CD4-positive, alpha-beta T cell treated with Interleukin-15 for 1 hour (primary cell): ENCODE results near the gene INSYN2B.

Source experiments
- DNase-seq: peaks from one replicate; pipeline ENCODE4 v3.0.0-alpha.2; 2020

INSYN2B gene

GRCh38 chr5:169881702-169882303 is 98.5 kb downstream of the INSYN2B start:
- no peak for DNase-seq

GRCh38 chr5:169880785-169881184 is 99.5 kb downstream of the INSYN2B start:
- DNase-seq, result no peak

GRCh38 chr5:169880012-169880663 is 100.2 kb downstream of the INSYN2B start:
- DNase-seq, result no peak

GRCh38 chr5:169876386-169876785 is 103.9 kb downstream of the INSYN2B start:
- no peak for DNase-seq

GRCh38 chr5:169875731-169876130 is 104.6 kb downstream of the INSYN2B start:
- no peak for DNase-seq

GRCh38 chr5:169875091-169875728 is 105.1 kb downstream of the INSYN2B start:
- no peak for DNase-seq

GRCh38 chr5:169874621-169875020 is 105.7 kb downstream of the INSYN2B start:
- no peak for DNase-seq

GRCh38 chr5:169873642-169874041 is 106.7 kb downstream of the INSYN2B start:
- no peak for DNase-seq

- no peak for DNase-seq
These were observed 108.3 kb downstream of the INSYN2B start for GRCh38 chr5:169871826-169872490.

- DNase-seq, result no peak
These were observed 110.1 kb downstream of the INSYN2B start for GRCh38 chr5:169870211-169870610.

GRCh38 chr5:169869066-169869465 is 111.2 kb downstream of the INSYN2B start:
- no peak for DNase-seq

GRCh38 chr5:169867347-169867746 is 112.9 kb downstream of the INSYN2B start:
- DNase-seq, result no peak

- no peak for DNase-seq
These were observed 115.8 kb downstream of the INSYN2B start for GRCh38 chr5:169864483-169864882.

- DNase-seq, result no peak
These were observed 117.9 kb downstream of the INSYN2B start for GRCh38 chr5:169862391-169862811.

GRCh38 chr5:169861934-169862333 is 118.4 kb downstream of the INSYN2B start:
- DNase-seq, result no peak

GRCh38 chr5:169861433-169861832 is 118.9 kb downstream of the INSYN2B start:
- no peak for DNase-seq

GRCh38 chr5:169860585-169860984 is 119.7 kb downstream of the INSYN2B start:
- DNase-seq, result no peak

- no peak for DNase-seq
These were observed 123.7 kb downstream of the INSYN2B start for GRCh38 chr5:169856571-169856970.

GRCh38 chr5:169851321-169851850 is 128.9 kb downstream of the INSYN2B start:
- no peak for DNase-seq

GRCh38 chr5:169850409-169850808 is 129.9 kb downstream of the INSYN2B start:
- DNase-seq, result no peak

GRCh38 chr5:169848792-169849191 is 131.5 kb downstream of the INSYN2B start:
- DNase-seq, result no peak

- no peak for DNase-seq
These were observed 132.0 kb downstream of the INSYN2B start for GRCh38 chr5:169848271-169848670.

- DNase-seq, result no peak
These were observed 132.8 kb downstream of the INSYN2B start for GRCh38 chr5:169847519-169847918.

- DNase-seq, result no peak
These were observed 137.6 kb downstream of the INSYN2B start for GRCh38 chr5:169842699-169843098.
